Tibial nerve (tissue), 4 donors: ENCODE measurements around the gene TMEM140.

Experiments
- EP300 ChIP-seq, 2 donors: sonication (generic); formaldehyde crosslinking; IDR thresholded peaks; one replicate each; pipeline ENCODE4 v1.6.1; 2017; ENCODE audit warnings: antibody characterized with exemption in 2 of 2, mild to moderate bottlenecking in 1 of 2
- TF ChIP-seq, protein P1 (sequence below), 5 experiments: fragments of 200-600 bp in 3 of 5; fragments of 450-650 bp in 2 of 5; sonication (generic) in 3 of 5; IDR thresholded peaks; one replicate each; pipeline ENCODE4 v1.5.1; 2016 to 2019; ENCODE audit warnings: antibody characterized with exemption in 5 of 5, mild to moderate bottlenecking in 3 of 5, moderate library complexity in 2 of 5

GRCh38 chr7:135189221-135189662, 41.4 kb downstream of the TMEM140 start:
- TF ChIP-seq, protein P1, sequence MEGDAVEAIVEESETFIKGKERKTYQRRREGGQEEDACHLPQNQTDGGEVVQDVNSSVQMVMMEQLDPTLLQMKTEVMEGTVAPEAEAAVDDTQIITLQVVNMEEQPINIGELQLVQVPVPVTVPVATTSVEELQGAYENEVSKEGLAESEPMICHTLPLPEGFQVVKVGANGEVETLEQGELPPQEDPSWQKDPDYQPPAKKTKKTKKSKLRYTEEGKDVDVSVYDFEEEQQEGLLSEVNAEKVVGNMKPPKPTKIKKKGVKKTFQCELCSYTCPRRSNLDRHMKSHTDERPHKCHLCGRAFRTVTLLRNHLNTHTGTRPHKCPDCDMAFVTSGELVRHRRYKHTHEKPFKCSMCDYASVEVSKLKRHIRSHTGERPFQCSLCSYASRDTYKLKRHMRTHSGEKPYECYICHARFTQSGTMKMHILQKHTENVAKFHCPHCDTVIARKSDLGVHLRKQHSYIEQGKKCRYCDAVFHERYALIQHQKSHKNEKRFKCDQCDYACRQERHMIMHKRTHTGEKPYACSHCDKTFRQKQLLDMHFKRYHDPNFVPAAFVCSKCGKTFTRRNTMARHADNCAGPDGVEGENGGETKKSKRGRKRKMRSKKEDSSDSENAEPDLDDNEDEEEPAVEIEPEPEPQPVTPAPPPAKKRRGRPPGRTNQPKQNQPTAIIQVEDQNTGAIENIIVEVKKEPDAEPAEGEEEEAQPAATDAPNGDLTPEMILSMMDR (IDR thresholded peaks at IDR 0.05), result no peak
- TF ChIP-seq EP300 (IDR thresholded peaks at IDR 0.05), result no peak
